GM23338 (cell line): Measurements from ENCODE around the gene RASL12. TPM values are rescaled to one million over a fixed set of nuclear protein-coding genes. Genes with fewer than 3 reads are reported as not detected.

ENCODE experiments used
- ATAC-seq: fragments of 200-7000 bp; cut with Tn5 transposase; 3 replicates; pipeline ENCODE4 v1.9.1; 2020
- DNase-seq: peaks from one replicate; pipeline ENCODE4 v3.0.0-alpha.2; 2015; ENCODE audit warnings: low spot score
- H2AFZ ChIP-seq: fragments of 200-600 bp; sonication (generic); 2 replicates; pipeline ENCODE4 v1.8.0; 2016; ENCODE audit warnings: antibody characterized with exemption, mild to moderate bottlenecking, moderate library complexity
- H3F3A ChIP-seq: fragments of 200-600 bp; sonication (generic); replicated peaks from 2 replicates; pipeline ENCODE4 v1.8.0; 2017; ENCODE audit warnings: antibody characterized with exemption, mixed run types, low read depth
- H3K27ac ChIP-seq: fragments of 200-600 bp; sonication (generic); 2 replicates; pipeline ENCODE4 v1.6.1; 2016; ENCODE audit warnings: low read depth
- H3K27me3 ChIP-seq: fragments of 200-600 bp; sonication (generic); 2 replicates; pipeline ENCODE4 v1.8.0; 2016; ENCODE audit warnings: mild to moderate bottlenecking, mixed run types, moderate library complexity; ENCODE audit not compliant: insufficient read depth
- H3K36me3 ChIP-seq: fragments of 200-600 bp; sonication (generic); 2 replicates; pipeline ENCODE4 v1.8.0; 2016; ENCODE audit warnings: mild to moderate bottlenecking; ENCODE audit not compliant: insufficient read depth
- H3K4me1 ChIP-seq: fragments of 200-600 bp; sonication (generic); 2 replicates; pipeline ENCODE4 v1.8.0; 2016; ENCODE audit warnings: mild to moderate bottlenecking, moderate library complexity; ENCODE audit not compliant: insufficient read depth
- H3K4me2 ChIP-seq: fragments of 200-600 bp; sonication (generic); 2 replicates; pipeline ENCODE4 v1.7.1; 2017; ENCODE audit warnings: mixed run types
- H3K4me3 ChIP-seq: fragments of 200-600 bp; sonication (generic); 2 replicates; pipeline ENCODE4 v1.6.1; 2016; ENCODE audit warnings: mixed run types
- H3K79me2 ChIP-seq: fragments of 200-600 bp; sonication (generic); replicated peaks from 2 replicates; pipeline ENCODE4 v1.8.0; 2017; ENCODE audit warnings: mild to moderate bottlenecking; ENCODE audit not compliant: insufficient read depth
- H3K9me2 ChIP-seq: fragments of 200-600 bp; sonication (generic); 2 replicates; pipeline ENCODE4 v1.8.0; 2017; ENCODE audit not compliant: insufficient read depth
- H4K20me1 ChIP-seq: fragments of 200-600 bp; sonication (generic); replicated peaks from 2 replicates; pipeline ENCODE4 v1.8.0; 2017; ENCODE audit warnings: mild to moderate bottlenecking; ENCODE audit not compliant: insufficient read depth
- H3K27ac Mint-ChIP-seq: 2 replicates; pipeline ENCODE4 v1.8.0; 2020; ENCODE audit warnings: inconsistent platforms, mild to moderate bottlenecking, moderate library complexity, mixed read lengths
- H3K27me3 Mint-ChIP-seq: 3 replicates; pipeline ENCODE4 v1.8.0; 2022; ENCODE audit warnings: low read depth, mild to moderate bottlenecking, moderate library complexity, mixed read lengths, inconsistent platforms; ENCODE audit not compliant: insufficient read depth, poor library complexity
- H3K36me3 Mint-ChIP-seq: 3 replicates; pipeline ENCODE4 v1.8.0; 2021; ENCODE audit warnings: low read depth, mild to moderate bottlenecking, inconsistent platforms, moderate library complexity, mixed read lengths
- H3K4me1 Mint-ChIP-seq: 3 replicates; pipeline ENCODE4 v1.8.0; 2020; ENCODE audit warnings: mild to moderate bottlenecking, inconsistent platforms, mixed read lengths
- H3K4me3 Mint-ChIP-seq: 3 replicates; pipeline ENCODE4 v1.8.0; 2021; ENCODE audit warnings: moderate library complexity, mild to moderate bottlenecking, inconsistent platforms, mixed read lengths
- H3K9me3 Mint-ChIP-seq: 3 replicates; pipeline ENCODE4 v1.8.0; 2020; ENCODE audit warnings: moderate library complexity, mild to moderate bottlenecking, inconsistent platforms, mixed read lengths
- CTCF ChIP-seq, 2 experiments: fragments of 200-600 bp in 1 of 2; sonication (generic) in 1 of 2; conservative IDR thresholded peaks; 2 replicates each; pipeline versions ENCODE4 v1.5.1 to v1.6.1; 2016 to 2017; ENCODE audit warnings: antibody characterized with exemption in 2 of 2, low read depth in 2 of 2, mild to moderate bottlenecking in 2 of 2, moderate library complexity in 1 of 2
- EZH2 ChIP-seq: fragments of 200-600 bp; sonication (generic); IDR thresholded peaks from one replicate; pipeline ENCODE4 v1.8.0; 2017; ENCODE audit warnings: antibody characterized with exemption, mild to moderate bottlenecking, low read depth; ENCODE audit not compliant: unreplicated experiment
- JUNB ChIP-seq: IDR thresholded peaks from one replicate; pipeline ENCODE4 v1.6.1; 2016; ENCODE audit warnings: antibody characterized with exemption; ENCODE audit not compliant: unreplicated experiment
- POLR2AphosphoS5 ChIP-seq: IDR thresholded peaks from 2 replicates; pipeline ENCODE4 v1.6.1; 2016; ENCODE audit warnings: antibody characterized with exemption, low read depth
- ZNF114 ChIP-seq: fragments of 250-450 bp; sonication (Bioruptor Pico); IDR thresholded peaks from 2 replicates; pipeline ENCODE4 v1.5.0; 2020; ENCODE audit warnings: mild to moderate bottlenecking, moderate library complexity
- polyA plus RNA-seq: library from polyadenylated mRNA; unstranded; fragments of >200 nt; fragmentation: Nextera tagmentation; extraction: Ambion mirVana; gene quantifications from 2 replicates; pipeline ENCODE4 v1.2.1, GENCODE V29; 2016
- total RNA-seq: library from RNA; depleted of rRNA; stranded (reverse); fragments of >200 nt; shearing (Covaris generic); gene quantifications from 2 replicates; pipeline ENCODE4 v1.2.3, GENCODE V29; 2014
- TF ChIP-seq, protein P1 (sequence below): IDR thresholded peaks from one replicate; pipeline ENCODE4 v1.6.1; 2018; ENCODE audit warnings: antibody characterized with exemption; ENCODE audit not compliant: unreplicated experiment

Gene RASL12
- total and polyA plus RNA-seq, 2 experiments from 2014 or later = 4.5 to 27.7 TPM

DNA sequence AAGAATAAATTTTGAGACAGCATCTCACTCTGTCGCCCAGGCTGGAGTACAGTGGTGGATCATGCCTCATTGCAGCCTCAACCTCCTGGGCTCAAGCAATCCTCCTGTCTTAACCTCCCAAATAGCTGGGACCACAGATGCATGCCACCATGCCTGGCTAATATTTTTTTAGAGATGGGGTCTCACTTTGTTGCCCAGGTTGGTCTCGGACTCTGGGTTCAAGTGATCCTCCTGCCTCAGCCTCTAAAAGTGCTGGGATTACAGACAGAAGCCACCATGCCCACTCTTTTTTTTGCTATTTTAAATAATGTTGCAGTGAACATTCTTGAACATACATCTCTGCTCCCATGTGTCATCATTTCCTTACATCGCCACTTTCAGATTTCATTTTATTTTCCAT lies 29.4 kb downstream of the RASL12 start:
- Histone ChIP-seq H3K4me1 (no peaks in the 10 kb centered on the region), H4K20me1 (no peaks in the 10 kb centered on the region), H3K27me3 (no peaks in the 10 kb centered on the region), H3K4me3 (no peak overlapping the region), H3F3A (no peaks in the 10 kb centered on the region), H3K4me2 (no peak overlapping the region), H3K36me3 (no peaks in the 10 kb centered on the region), H3K27ac (no peak overlapping the region), H3K79me2 (no peaks in the 10 kb centered on the region), H3K9me2 (no peaks in the 10 kb centered on the region), H2AFZ (no peak overlapping the region; the same call in 1 of the 2 replicates)
- ATAC-seq = no peak
- Mint-ChIP-seq H3K36me3 (no peaks in the 10 kb centered on the region), H3K27ac (no peak overlapping the region), H3K9me3 (no peaks in the 10 kb centered on the region), H3K27me3 (no peaks in the 10 kb centered on the region), H3K4me1 (no peaks in the 10 kb centered on the region; the same call in 2 of the 3 replicates), H3K4me3 (no peak overlapping the region)
- no peak for DNase-seq
- no peak for TF ChIP-seq POLR2AphosphoS5
- TF ChIP-seq, protein P1, sequence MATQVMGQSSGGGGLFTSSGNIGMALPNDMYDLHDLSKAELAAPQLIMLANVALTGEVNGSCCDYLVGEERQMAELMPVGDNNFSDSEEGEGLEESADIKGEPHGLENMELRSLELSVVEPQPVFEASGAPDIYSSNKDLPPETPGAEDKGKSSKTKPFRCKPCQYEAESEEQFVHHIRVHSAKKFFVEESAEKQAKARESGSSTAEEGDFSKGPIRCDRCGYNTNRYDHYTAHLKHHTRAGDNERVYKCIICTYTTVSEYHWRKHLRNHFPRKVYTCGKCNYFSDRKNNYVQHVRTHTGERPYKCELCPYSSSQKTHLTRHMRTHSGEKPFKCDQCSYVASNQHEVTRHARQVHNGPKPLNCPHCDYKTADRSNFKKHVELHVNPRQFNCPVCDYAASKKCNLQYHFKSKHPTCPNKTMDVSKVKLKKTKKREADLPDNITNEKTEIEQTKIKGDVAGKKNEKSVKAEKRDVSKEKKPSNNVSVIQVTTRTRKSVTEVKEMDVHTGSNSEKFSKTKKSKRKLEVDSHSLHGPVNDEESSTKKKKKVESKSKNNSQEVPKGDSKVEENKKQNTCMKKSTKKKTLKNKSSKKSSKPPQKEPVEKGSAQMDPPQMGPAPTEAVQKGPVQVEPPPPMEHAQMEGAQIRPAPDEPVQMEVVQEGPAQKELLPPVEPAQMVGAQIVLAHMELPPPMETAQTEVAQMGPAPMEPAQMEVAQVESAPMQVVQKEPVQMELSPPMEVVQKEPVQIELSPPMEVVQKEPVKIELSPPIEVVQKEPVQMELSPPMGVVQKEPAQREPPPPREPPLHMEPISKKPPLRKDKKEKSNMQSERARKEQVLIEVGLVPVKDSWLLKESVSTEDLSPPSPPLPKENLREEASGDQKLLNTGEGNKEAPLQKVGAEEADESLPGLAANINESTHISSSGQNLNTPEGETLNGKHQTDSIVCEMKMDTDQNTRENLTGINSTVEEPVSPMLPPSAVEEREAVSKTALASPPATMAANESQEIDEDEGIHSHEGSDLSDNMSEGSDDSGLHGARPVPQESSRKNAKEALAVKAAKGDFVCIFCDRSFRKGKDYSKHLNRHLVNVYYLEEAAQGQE = no peak

- Histone ChIP-seq H3K4me1 (no peaks in the 10 kb centered on the region), H3K27me3 (no peaks in the 10 kb centered on the region), H3K9me2 (no peaks in the 10 kb centered on the region), H3K36me3 (no peaks in the 10 kb centered on the region), H3K27ac (no peak overlapping the region), H3K79me2 (no peaks in the 10 kb centered on the region), H3K4me3 (no peak overlapping the region), H4K20me1 (no peaks in the 10 kb centered on the region), H3K4me2 (no peak overlapping the region), H2AFZ (no peak overlapping the region), H3F3A (no peaks in the 10 kb centered on the region)
- Mint-ChIP-seq H3K4me1 (peaks cover 5% of the 10 kb centered on the region; the same call in 2 of the 3 replicates), H3K27me3 (no peaks in the 10 kb centered on the region), H3K4me3 (no peak overlapping the region), H3K36me3 (no peaks in the 10 kb centered on the region), H3K27ac (no peak overlapping the region), H3K9me3 (no peaks in the 10 kb centered on the region)
- DNase-seq (no peak), ATAC-seq (no peak)
- TF ChIP-seq POLR2AphosphoS5 (no peak), EZH2 (no peak), CTCF (conservative IDR thresholded peaks at IDR 0.05; ENCODE audit: low read depth in 2 of 2) (no peak), JUNB (no peak), ZNF114 (CRISPR knock-in tag) (no peak)
- TF ChIP-seq, protein P1 = no peak
Observed at GRCh38 chr15:65037309-65037708, 30.5 kb downstream of the RASL12 start.
